Prostate gland (tissue), 2 donors: ENCODE results near the gene IL10.

Experiments
- POLR2A ChIP-seq: fragments of 450-650 bp; IDR thresholded peaks from one replicate; pipeline ENCODE4 v1.6.1; 2016; ENCODE audit warnings: antibody characterized with exemption, mild to moderate bottlenecking
- TF ChIP-seq, protein P1 (sequence below), 4 experiments: fragments of 200-600 bp in 2 of 4; fragments of 450-650 bp in 2 of 4; sonication (generic) in 2 of 4; IDR thresholded peaks; 1 replicate in 3 of 4; 2 replicates in 1 of 4; pipeline ENCODE4 v1.5.1; 2016 to 2019; ENCODE audit warnings: antibody characterized with exemption in 4 of 4, mild to moderate bottlenecking in 2 of 4, moderate library complexity in 2 of 4

GRCh38 chr1:206729050-206729449 lies 43.2 kb downstream of the IL10 start:
- TF ChIP-seq, protein P1, sequence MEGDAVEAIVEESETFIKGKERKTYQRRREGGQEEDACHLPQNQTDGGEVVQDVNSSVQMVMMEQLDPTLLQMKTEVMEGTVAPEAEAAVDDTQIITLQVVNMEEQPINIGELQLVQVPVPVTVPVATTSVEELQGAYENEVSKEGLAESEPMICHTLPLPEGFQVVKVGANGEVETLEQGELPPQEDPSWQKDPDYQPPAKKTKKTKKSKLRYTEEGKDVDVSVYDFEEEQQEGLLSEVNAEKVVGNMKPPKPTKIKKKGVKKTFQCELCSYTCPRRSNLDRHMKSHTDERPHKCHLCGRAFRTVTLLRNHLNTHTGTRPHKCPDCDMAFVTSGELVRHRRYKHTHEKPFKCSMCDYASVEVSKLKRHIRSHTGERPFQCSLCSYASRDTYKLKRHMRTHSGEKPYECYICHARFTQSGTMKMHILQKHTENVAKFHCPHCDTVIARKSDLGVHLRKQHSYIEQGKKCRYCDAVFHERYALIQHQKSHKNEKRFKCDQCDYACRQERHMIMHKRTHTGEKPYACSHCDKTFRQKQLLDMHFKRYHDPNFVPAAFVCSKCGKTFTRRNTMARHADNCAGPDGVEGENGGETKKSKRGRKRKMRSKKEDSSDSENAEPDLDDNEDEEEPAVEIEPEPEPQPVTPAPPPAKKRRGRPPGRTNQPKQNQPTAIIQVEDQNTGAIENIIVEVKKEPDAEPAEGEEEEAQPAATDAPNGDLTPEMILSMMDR (IDR thresholded peaks at IDR 0.05): no peak
- no peak for TF ChIP-seq POLR2A
